WI38 (cell line): ENCODE results near the gene SPCS1.

Experiments
- H3K4me3 ChIP-seq: 2 replicates; pipeline ENCODE4 v1.5.1; 2011; ENCODE audit warnings: low read depth, mild to moderate bottlenecking, control low read depth, low read length
- CTCF ChIP-seq: IDR thresholded peaks from 2 replicates; pipeline ENCODE4 v1.5.1; 2012; ENCODE audit warnings: low read depth, mild to moderate bottlenecking, control low read depth, low read length

The SPCS1 gene

DNA sequence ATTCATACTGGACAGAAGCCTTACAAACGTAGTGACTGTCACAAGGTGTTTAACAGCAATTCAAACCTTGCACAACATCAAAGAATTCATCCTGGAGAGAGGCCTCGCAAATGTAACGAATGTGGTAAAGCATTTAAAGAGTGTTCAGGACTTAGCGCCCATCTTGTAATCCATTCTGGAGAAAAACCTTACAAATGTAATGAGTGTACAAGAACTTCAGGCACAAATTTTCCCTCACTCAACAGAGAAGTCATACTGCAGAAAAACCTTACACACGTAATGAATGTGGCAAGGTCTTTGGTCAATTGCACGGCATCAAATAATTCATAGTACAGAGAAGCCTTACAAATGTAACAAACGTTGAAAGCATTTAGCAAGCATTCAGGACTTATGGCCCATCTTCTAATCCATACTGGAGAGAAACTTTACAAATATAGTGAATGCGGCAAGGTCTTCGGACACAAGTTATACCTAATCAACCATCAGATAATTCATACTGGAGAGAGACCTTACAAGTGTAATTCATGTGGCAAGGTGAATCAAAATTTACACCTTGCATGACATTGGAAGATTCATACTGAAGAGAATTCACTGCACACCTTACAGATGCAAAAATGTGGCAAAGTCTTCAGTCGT is 27.5 kb downstream of the SPCS1 start:
- TF ChIP-seq CTCF: no peak
- no peak overlapping the region for H3K4me3 ChIP-seq

- no peak for TF ChIP-seq CTCF
- no peak overlapping the region for H3K4me3 ChIP-seq
Observed at GRCh38 chr3:52739730-52740129, 33.8 kb downstream of the SPCS1 start.

DNA sequence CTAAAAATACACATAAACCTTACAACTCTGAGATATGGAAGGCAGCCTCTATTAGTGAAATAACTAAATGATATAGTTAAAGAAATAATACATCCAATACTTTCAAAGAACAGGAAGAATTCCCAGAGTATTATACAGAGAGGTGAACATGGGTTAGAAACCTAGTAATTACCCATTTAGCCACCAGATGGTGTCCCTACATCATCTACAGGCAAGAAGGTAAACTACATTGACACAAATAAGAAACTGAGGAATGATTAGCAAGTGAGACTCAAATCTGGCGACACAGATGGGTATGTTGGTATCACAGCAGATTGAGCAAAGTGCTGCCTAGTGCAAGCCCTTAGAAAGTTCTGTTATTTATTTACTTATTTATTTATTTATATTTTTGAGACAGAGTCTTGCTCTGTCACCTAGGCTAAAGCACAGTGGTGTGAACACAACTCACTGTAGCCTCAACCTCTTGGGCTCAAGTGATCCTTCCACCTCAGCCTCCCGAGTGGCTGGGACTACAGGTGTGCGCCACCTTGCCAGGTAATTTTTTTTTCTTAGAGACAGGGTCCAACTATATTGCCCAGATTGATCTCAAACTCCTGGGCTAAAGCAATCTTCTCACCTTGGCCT is 36.6 kb downstream of the SPCS1 start:
- TF ChIP-seq CTCF: no peak; the same call in 1 of the 2 replicates
- no peak overlapping the region for H3K4me3 ChIP-seq

DNA sequence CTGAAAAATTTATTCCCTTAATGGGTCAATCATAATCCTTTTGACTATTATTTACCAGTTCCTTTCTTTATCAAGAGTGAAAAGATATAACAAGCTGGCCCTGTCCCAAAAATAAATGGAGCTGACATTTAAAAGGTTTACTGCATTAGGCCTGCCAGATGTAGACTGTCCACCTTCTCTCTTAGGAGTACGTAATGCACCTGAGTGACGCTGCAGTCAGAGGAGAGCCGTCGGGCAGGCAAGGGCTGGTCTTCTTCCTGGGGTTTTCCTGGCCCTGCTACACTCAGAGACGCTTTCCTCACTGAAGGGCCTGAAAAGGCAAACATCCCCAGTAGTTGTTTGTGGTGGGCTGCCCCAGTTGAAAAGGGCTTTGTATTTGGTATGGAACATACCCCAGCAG is 37.2 kb downstream of the SPCS1 start:
- no peak overlapping the region for H3K4me3 ChIP-seq
- no peak for TF ChIP-seq CTCF

DNA sequence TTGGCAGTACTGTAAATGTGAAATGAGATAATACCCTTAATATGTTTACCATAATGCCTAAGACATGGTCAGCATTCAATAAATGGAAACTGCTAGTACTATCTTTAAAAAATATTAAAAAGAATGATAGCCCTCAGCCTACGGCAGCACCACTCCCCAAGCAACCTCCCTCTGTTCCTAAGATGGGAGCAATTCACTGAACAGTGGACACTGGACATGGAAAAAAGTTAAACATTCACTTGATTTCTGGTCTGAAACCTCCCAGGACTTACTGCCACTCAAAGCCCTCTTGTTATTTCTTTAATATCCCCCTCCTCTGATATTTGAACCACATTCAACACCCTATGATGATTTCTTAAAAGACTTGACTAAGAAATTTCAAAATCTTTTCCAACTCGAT is 37.8 kb downstream of the SPCS1 start:
- no peak for TF ChIP-seq CTCF
- H3K4me3 ChIP-seq: no peak overlapping the region

- H3K4me3 ChIP-seq: no peak overlapping the region
- no peak for TF ChIP-seq CTCF
Observed at GRCh38 chr3:52752045-52752660, 46.2 kb downstream of the SPCS1 start.

DNA sequence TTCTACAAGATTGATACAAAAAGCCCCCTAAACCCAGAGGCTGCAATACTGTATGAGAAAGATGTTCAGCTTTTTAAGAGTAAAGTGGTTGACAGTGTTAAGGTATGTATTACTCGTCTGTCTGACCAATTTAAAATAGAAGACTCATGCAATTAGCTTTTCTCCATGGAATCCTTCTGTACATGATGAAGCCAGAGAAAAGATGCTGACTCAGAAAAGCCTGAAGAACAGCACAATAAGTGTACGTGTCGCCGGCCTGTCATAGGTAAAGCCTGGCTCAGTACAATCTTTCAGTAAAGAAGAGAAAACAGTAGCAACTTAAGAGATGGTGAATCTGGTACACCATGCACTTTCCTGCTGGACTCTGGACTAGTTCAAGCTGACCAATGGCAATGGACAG is 48.5 kb downstream of the SPCS1 start:
- no peak overlapping the region for H3K4me3 ChIP-seq
- no peak for TF ChIP-seq CTCF
